A673 (cell line): ENCODE results near the gene NFILZ. TPM values are rescaled to one million over a fixed set of nuclear protein-coding genes. Genes with fewer than 3 reads are reported as not detected.
"Not testable (repeated sequence)": the region's sequence is repeated elsewhere in the genome, so short reads cannot be mapped to it uniquely, and the experiment has no call there.

Experiments used
- BruUV-seq: library from RNA; stranded (reverse); fragments of 400-500 nt; replicated peaks from 2 replicates; lab custom pipeline; 2021; lab: Mats Ljungman, UMichigan
- CTCF ChIA-PET: fragments of 300-600 bp; sonication (Branson Sonifier 250); formaldehyde crosslinking; loops from one replicate; lab custom pipeline; 2022; ENCODE audit warnings: antibody characterized with exemption; lab: Charles Lee
- POLR2A ChIA-PET: fragments of 300-600 bp; sonication (Branson Sonifier 250); formaldehyde crosslinking; loops from one replicate; lab custom pipeline; 2022; ENCODE audit warnings: antibody characterized with exemption; ENCODE audit not compliant: low non-redundant PET; lab: Charles Lee
- DNase-seq: peaks from one replicate; pipeline ENCODE4 v3.0.0-alpha.2; 2015; ENCODE audit warnings: low spot score
- H3K27ac ChIP-seq: fragments of 200-600 bp; sonication (generic); 2 replicates; pipeline ENCODE4 v1.5.1; 2016; ENCODE audit warnings: mixed run types, low read depth, mild to moderate bottlenecking, mixed read lengths, antibody characterized with exemption, low read length; ENCODE audit not compliant: poor library complexity, severe bottlenecking
- H3K27me3 ChIP-seq: fragments of 200-600 bp; sonication (generic); replicated peaks from 2 replicates; pipeline ENCODE4 v1.6.1; 2017; ENCODE audit warnings: mixed run types, low read depth, mild to moderate bottlenecking, mixed read lengths, antibody characterized with exemption, low read length; ENCODE audit not compliant: insufficient read depth, poor library complexity
- H3K36me3 ChIP-seq: fragments of 200-600 bp; sonication (generic); 2 replicates; pipeline ENCODE4 v1.6.1; 2016; ENCODE audit warnings: mixed run types, mild to moderate bottlenecking, mixed read lengths, antibody characterized with exemption, low read length; ENCODE audit not compliant: insufficient read depth, poor library complexity, severe bottlenecking
- H3K4me1 ChIP-seq: fragments of 200-600 bp; sonication (generic); 2 replicates; pipeline ENCODE4 v1.6.1; 2017; ENCODE audit warnings: mixed run types, mild to moderate bottlenecking, mixed read lengths, antibody characterized with exemption, low read length; ENCODE audit not compliant: insufficient read depth, poor library complexity, severe bottlenecking
- H3K4me3 ChIP-seq: fragments of 200-600 bp; sonication (generic); 2 replicates; pipeline ENCODE4 v1.5.1; 2016; ENCODE audit warnings: low read depth, mixed run types, mild to moderate bottlenecking, mixed read lengths, low read length; ENCODE audit not compliant: poor library complexity, severe bottlenecking
- H3K9me3 ChIP-seq: fragments of 200-600 bp; sonication (generic); 2 replicates; pipeline ENCODE4 v1.6.1; 2016; ENCODE audit warnings: mixed run types, low read depth, mild to moderate bottlenecking, mixed read lengths, antibody characterized with exemption, low read length; ENCODE audit not compliant: poor library complexity, severe bottlenecking
- EZH2 ChIP-seq: fragments of 200-600 bp; sonication (generic); IDR thresholded peaks from 2 replicates; pipeline ENCODE4 v1.6.1; 2017; ENCODE audit warnings: borderline replicate concordance, low read depth, mild to moderate bottlenecking, mixed read lengths, antibody characterized with exemption, low read length; ENCODE audit not compliant: poor library complexity, severe bottlenecking
- intact Hi-C: fragments of 100-400 bp; cut with micrococcal nuclease; formaldehyde crosslinking; loops from one replicate; pipeline ENCODE4 v1.10.0; 2022; ENCODE audit not compliant: unreplicated experiment
- total RNA-seq: library from RNA; stranded (reverse); gene quantifications from 2 replicates; pipeline ENCODE4 v1.2.3, GENCODE V29; 2021
- TF ChIP-seq, protein P1 (sequence below): fragments of 300-800, 200-600 bp; sonication (generic); conservative IDR thresholded peaks from 2 replicates; pipeline ENCODE4 v1.5.1; 2017; ENCODE audit warnings: low read depth, mild to moderate bottlenecking, antibody characterized with exemption, low read length, moderate library complexity, mixed read lengths

NFILZ gene
- total RNA-seq, 1 experiment from 2014 or later: not detected

DNA sequence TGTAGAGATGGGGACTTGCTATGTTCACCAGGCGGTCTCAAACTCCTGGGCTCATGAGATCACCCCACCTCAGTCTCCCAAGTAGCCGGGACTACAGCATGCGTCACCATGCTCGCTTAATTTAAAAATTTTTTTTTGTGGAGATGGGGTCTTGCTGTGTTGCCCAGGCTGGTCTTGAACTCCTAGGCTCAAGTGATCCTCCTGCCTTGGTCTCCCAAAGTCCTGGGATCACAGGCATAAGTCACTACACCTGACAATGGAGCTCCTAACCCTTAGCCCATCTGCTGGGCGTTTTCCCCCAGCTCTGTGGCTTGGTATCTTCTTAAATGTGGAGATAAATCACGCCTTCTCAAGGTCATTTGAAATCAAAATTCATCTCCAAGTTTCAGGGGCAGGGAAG, 13.6 kb upstream of the NFILZ start:
- Histone ChIP-seq H3K36me3 (no peaks in the 10 kb centered on the region), H3K27ac (no peak overlapping the region), H3K9me3 (no peaks in the 10 kb centered on the region), H3K4me1 (peaks cover 4% of the 10 kb centered on the region), H3K4me3 (no peak overlapping the region), H3K27me3 (no peaks in the 10 kb centered on the region)
- intact Hi-C loops: no loop called here
- no TSS peak for BruUV-seq
- ChIA-PET POLR2A (no interaction called here), CTCF (interaction anchor here (1.1 kb wide), 1 partner anchor 25 kb away, joined by 8 read pairs; no protein-coding TSS in a partner anchor)
- TF ChIP-seq, protein P1, sequence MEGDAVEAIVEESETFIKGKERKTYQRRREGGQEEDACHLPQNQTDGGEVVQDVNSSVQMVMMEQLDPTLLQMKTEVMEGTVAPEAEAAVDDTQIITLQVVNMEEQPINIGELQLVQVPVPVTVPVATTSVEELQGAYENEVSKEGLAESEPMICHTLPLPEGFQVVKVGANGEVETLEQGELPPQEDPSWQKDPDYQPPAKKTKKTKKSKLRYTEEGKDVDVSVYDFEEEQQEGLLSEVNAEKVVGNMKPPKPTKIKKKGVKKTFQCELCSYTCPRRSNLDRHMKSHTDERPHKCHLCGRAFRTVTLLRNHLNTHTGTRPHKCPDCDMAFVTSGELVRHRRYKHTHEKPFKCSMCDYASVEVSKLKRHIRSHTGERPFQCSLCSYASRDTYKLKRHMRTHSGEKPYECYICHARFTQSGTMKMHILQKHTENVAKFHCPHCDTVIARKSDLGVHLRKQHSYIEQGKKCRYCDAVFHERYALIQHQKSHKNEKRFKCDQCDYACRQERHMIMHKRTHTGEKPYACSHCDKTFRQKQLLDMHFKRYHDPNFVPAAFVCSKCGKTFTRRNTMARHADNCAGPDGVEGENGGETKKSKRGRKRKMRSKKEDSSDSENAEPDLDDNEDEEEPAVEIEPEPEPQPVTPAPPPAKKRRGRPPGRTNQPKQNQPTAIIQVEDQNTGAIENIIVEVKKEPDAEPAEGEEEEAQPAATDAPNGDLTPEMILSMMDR: no peak
- no peak for TF ChIP-seq EZH2
- no peak for DNase-seq

DNA sequence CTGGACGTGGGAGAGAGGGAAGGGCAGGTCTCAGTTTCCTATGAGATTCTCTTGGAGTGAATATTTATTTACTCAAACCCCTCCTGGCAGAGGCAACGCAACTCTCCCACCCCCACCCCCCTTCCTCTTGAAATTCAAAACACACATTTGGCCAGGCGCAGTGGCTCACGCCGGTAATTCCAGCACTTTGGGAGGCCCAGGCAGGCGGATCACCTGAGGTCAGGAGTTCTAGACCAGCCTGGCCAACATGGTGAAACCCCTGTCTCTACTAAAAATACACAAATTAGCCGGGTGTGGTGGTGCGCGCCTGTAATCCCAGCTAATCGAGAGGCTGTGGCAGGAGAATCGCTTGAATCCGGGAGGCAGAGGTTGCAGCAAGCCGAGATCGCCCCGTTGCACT, 13.1 kb upstream of the NFILZ start:
- H3K27me3 ChIP-seq, BruUV-seq, H3K36me3 ChIP-seq, DNase-seq, intact Hi-C loops, H3K4me1 ChIP-seq, POLR2A ChIA-PET, H3K4me3 ChIP-seq, H3K27ac ChIP-seq, H3K9me3 ChIP-seq: not testable (repeated sequence)
- CTCF ChIA-PET: interaction anchor here (1.1 kb wide), 1 partner anchor 25 kb away, joined by 8 read pairs; no protein-coding TSS in a partner anchor

DNA sequence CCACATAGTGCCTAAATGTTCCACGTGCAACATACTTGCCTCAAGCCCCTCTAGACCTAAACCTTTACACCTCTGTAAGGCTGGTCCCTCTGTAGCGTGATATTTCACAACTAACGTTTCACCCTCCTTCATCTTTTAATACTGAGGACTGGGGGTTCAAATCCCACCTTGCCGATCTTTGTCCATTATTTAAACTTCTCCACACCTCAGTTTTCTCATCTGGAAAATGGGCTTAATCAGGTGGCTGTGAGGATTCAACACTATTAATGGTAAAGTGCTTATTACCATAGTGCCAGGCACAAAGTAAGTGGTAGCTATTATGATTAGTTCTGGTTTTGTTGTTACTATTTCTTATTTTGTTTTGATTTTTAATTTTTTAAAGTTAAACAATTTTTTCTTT, 12.4 kb upstream of the NFILZ start:
- Histone ChIP-seq H3K9me3 (no peaks in the 10 kb centered on the region), H3K4me3 (no peak overlapping the region), H3K36me3 (no peaks in the 10 kb centered on the region), H3K4me1 (no peaks in the 10 kb centered on the region), H3K27ac (no peak overlapping the region), H3K27me3 (no peaks in the 10 kb centered on the region)
- intact Hi-C loops: no loop called here
- DNase-seq: no peak
- POLR2A ChIA-PET: no interaction called here
- no peak for TF ChIP-seq EZH2
- TF ChIP-seq, protein P1: no peak
- no TSS peak for BruUV-seq
- CTCF ChIA-PET: no interaction called here

DNA sequence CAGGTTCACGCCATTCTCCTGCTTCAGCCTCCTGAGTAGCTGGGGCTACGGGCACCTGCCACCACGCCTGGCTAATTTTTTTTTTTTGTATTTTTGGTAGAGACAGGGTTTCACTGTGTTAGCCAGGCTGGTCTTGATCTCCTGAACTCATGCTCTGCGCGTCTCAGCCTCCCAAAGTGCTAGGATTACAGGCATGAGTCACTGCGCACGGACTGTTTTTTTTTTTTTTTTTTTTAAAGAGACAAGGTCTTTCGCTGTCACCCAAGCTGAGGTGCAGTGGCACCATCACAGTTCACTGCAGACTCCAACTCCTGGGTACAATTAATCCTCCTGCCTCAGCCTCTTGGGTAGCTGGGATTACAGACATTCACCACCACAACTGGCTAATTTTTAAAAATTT, 11.7 kb upstream of the NFILZ start:
- H3K4me1 ChIP-seq: no peaks in the 10 kb centered on the region
- no peak for DNase-seq
- POLR2A ChIA-PET: no interaction called here
- BruUV-seq: no TSS peak
- H3K36me3 ChIP-seq: no peaks in the 10 kb centered on the region
- H3K9me3 ChIP-seq: no peaks in the 10 kb centered on the region
- intact Hi-C loops: no loop called here
- H3K27me3 ChIP-seq: no peaks in the 10 kb centered on the region
- H3K27ac ChIP-seq: no peak overlapping the region
- H3K4me3 ChIP-seq: no peak overlapping the region
- TF ChIP-seq, protein P1: no peak
- no peak for TF ChIP-seq EZH2
- CTCF ChIA-PET: interaction anchor here (0.7 kb wide), 1 partner anchor 15 kb away, joined by 7 read pairs; no protein-coding TSS in a partner anchor
